NOMO-1 (cell line): ENCODE measurements around the gene STARD3NL.
"Not testable (repeated sequence)": the region's sequence is repeated elsewhere in the genome, so short reads cannot be mapped to it uniquely, and the experiment has no call there.

Experiments
- DNase-seq, 2 experiments: peaks; one replicate each; lab custom pipeline; 2025; ENCODE audit not compliant: unreplicated experiment in 2 of 2; lab: John Stamatoyannopoulos, UW

The STARD3NL gene

GRCh38 chr7:38262545-38262944 is 84.5 kb downstream of the STARD3NL start:
- no peak for DNase-seq

GRCh38 chr7:38263274-38263673 is 85.2 kb downstream of the STARD3NL start:
- not testable (repeated sequence) for DNase-seq

GRCh38 chr7:38264602-38265001 is 86.6 kb downstream of the STARD3NL start:
- DNase-seq: not testable (repeated sequence)

GRCh38 chr7:38265958-38266357 is 87.9 kb downstream of the STARD3NL start:
- DNase-seq: peak; percentile 22 to 44

GRCh38 chr7:38269704-38270346 is 91.8 kb downstream of the STARD3NL start:
- not testable (repeated sequence) for DNase-seq

GRCh38 chr7:38270405-38270804 is 92.4 kb downstream of the STARD3NL start:
- DNase-seq: not testable (repeated sequence)

GRCh38 chr7:38273286-38273995 is 95.4 kb downstream of the STARD3NL start, which contains the start of gene TARP:
TARP (minus strand) TSS chr7:38273636.
- no peak for DNase-seq

- peak in 1 of 2 experiments; percentile 21 for DNase-seq
These were observed 96.4 kb downstream of the STARD3NL start for GRCh38 chr7:38274486-38274885.

- DNase-seq: peak in 1 of 2 experiments; percentile 28
These were observed 97.0 kb downstream of the STARD3NL start for GRCh38 chr7:38274927-38275620.

- DNase-seq: peak; percentile 29 to 78
These were observed 98.2 kb downstream of the STARD3NL start for GRCh38 chr7:38276096-38276877.

GRCh38 chr7:38280000-38280399 is 102.0 kb downstream of the STARD3NL start:
- DNase-seq: no peak
